H1 (cell line): Measurements from ENCODE around the gene RNF2. TPM values are rescaled to one million over a fixed set of nuclear protein-coding genes. Genes with fewer than 3 reads are reported as not detected.

Source experiments
- CTCF ChIA-PET: fragments of 300-600 bp; sonication (Branson Sonifier 250); formaldehyde crosslinking; loops from one replicate; lab custom pipeline; 2021; ENCODE audit not compliant: partially characterized antibody; lab: Charles Lee
- POLR2A ChIA-PET: fragments of 300-600 bp; sonication (Branson Sonifier 250); formaldehyde crosslinking; loops from one replicate; lab custom pipeline; 2021; ENCODE audit warnings: inconsistent platforms; ENCODE audit not compliant: partially characterized antibody; lab: Charles Lee
- DNase-seq, 2 experiments: peaks; one replicate each; pipeline versions ENCODE4 v3.0.0 to v3.0.0-alpha.2; 2010 to 2022; ENCODE audit warnings: low spot score in 2 of 2, low read depth in 1 of 2, mixed read lengths in 1 of 2
- FAIRE-seq: peaks from 2 replicates; lab custom pipeline; 2011; peaks lifted over from hg19 to GRCh38; lab: Jason Lieb, UNC
- H2AFZ ChIP-seq: 2 replicates; pipeline ENCODE4 v1.8.1; 2012; ENCODE audit warnings: low read length, inconsistent platforms
- H2AK5ac ChIP-seq: 2 replicates; pipeline ENCODE4 v1.6.1; 2013; ENCODE audit warnings: low read depth, low read length
- H2BK120ac ChIP-seq: replicated peaks from 2 replicates; pipeline ENCODE3; 2013; ENCODE audit warnings: low read depth, low read length, inconsistent platforms
- H2BK12ac ChIP-seq: 2 replicates; pipeline ENCODE4 v1.6.1; 2013; ENCODE audit warnings: low read depth, low read length
- H2BK15ac ChIP-seq: 2 replicates; pipeline ENCODE4 v1.6.1; 2013; ENCODE audit warnings: low read length
- H2BK20ac ChIP-seq: 2 replicates; pipeline ENCODE4 v1.6.1; 2013; ENCODE audit warnings: low read length
- H2BK5ac ChIP-seq: 2 replicates; pipeline ENCODE4 v1.6.1; 2013; ENCODE audit warnings: low read depth, low read length
- H3K14ac ChIP-seq: 2 replicates; pipeline ENCODE4 v1.6.1; 2013; ENCODE audit warnings: inconsistent platforms; ENCODE audit not compliant: insufficient read length
- H3K18ac ChIP-seq: 2 replicates; pipeline ENCODE4 v1.6.1; 2013; ENCODE audit warnings: low read length; ENCODE audit errors: extremely low read depth
- H3K23ac ChIP-seq: 2 replicates; pipeline ENCODE4 v1.6.1; 2013; ENCODE audit warnings: inconsistent platforms; ENCODE audit not compliant: insufficient read length
- H3K23me2 ChIP-seq: 2 replicates; pipeline ENCODE4 v1.6.1; 2013; ENCODE audit warnings: low read depth, low read length
- H3K27ac ChIP-seq: 2 replicates; pipeline ENCODE4 v1.6.1; 2011; ENCODE audit warnings: low read depth, low read length, inconsistent platforms
- H3K27me3 ChIP-seq, 4 experiments: replicated peaks in 1 of 4; 1 replicate in 1 of 4; 2 replicates in 3 of 4; pipeline versions ENCODE4 v1.6.1 to v1.8.1; 2011 to 2013; ENCODE audit warnings: low read length in 3 of 4, mild to moderate bottlenecking in 3 of 4, inconsistent platforms in 2 of 4, mixed read lengths in 2 of 4, moderate library complexity in 1 of 4; ENCODE audit not compliant: control insufficient read depth in 3 of 4, insufficient read depth in 3 of 4; ENCODE audit errors: extremely low read depth in 1 of 4
- H3K36me3 ChIP-seq, 4 experiments: 2 replicates each; pipeline versions ENCODE4 v1.6.1 to v1.8.1; 2011 to 2013; ENCODE audit warnings: mild to moderate bottlenecking in 4 of 4, low read length in 3 of 4, moderate library complexity in 2 of 4, control low read depth in 1 of 4, inconsistent platforms in 1 of 4; ENCODE audit not compliant: insufficient read depth in 4 of 4, control insufficient read depth in 2 of 4
- H3K4ac ChIP-seq: replicated peaks from 2 replicates; pipeline ENCODE3; 2013; ENCODE audit warnings: low read length, low read depth, mixed read lengths, inconsistent platforms; ENCODE audit not compliant: insufficient read length
- H3K4me1 ChIP-seq, 4 experiments: replicated peaks in 1 of 4; 1 replicate in 1 of 4; 2 replicates in 3 of 4; pipeline versions ENCODE4 v1.6.1 to v1.8.1; 2011 to 2013; ENCODE audit warnings: low read length in 3 of 4, inconsistent platforms in 2 of 4, mixed read lengths in 1 of 4; ENCODE audit not compliant: insufficient read depth in 4 of 4, control insufficient read depth in 3 of 4
- H3K4me2 ChIP-seq, 2 experiments: 2 replicates each; pipeline versions ENCODE4 v1.6.1 to v1.8.1; 2011 to 2013; ENCODE audit warnings: low read depth in 2 of 2, low read length in 2 of 2, control low read depth in 1 of 2, inconsistent platforms in 1 of 2, mild to moderate bottlenecking in 1 of 2; ENCODE audit not compliant: insufficient read depth in 1 of 2
- H3K4me3 ChIP-seq, 4 experiments: fragments of 200-600, 300-600 bp in 1 of 4; sonication (generic), shearing (Covaris generic), sonication (Bioruptor Twin) in 1 of 4; 2 replicates each; pipeline versions ENCODE4 v1.5.1 to v1.8.1; 2011 to 2016; ENCODE audit warnings: low read length in 4 of 4, low read depth in 3 of 4, control low read depth in 2 of 4, inconsistent platforms in 2 of 4, mild to moderate bottlenecking in 2 of 4, mixed read lengths in 1 of 4, moderate library complexity in 1 of 4; ENCODE audit not compliant: insufficient read depth in 2 of 4; ENCODE audit errors: extremely low read depth in 1 of 4
- H3K56ac ChIP-seq: replicated peaks from 2 replicates; pipeline ENCODE3; 2013; ENCODE audit warnings: low read depth, mild to moderate bottlenecking, mixed read lengths, low read length, inconsistent platforms; ENCODE audit not compliant: insufficient read length
- H3K79me1 ChIP-seq: 2 replicates; pipeline ENCODE4 v1.6.1; 2013; ENCODE audit warnings: low read depth, low read length, control low read depth
- H3K79me2 ChIP-seq, 2 experiments: 2 replicates each; pipeline versions ENCODE4 v1.6.1 to v1.8.1; 2012 to 2013; ENCODE audit warnings: low read length in 2 of 2, mild to moderate bottlenecking in 2 of 2, inconsistent platforms in 1 of 2; ENCODE audit not compliant: insufficient read depth in 2 of 2, control insufficient read depth in 1 of 2
- H3K9ac ChIP-seq, 4 experiments: replicated peaks in 1 of 4; 1 replicate in 1 of 4; 2 replicates in 3 of 4; pipeline versions ENCODE4 v1.6.1 to v1.8.1; 2011 to 2013; ENCODE audit warnings: low read depth in 3 of 4, low read length in 3 of 4, control low read depth in 2 of 4, mild to moderate bottlenecking in 2 of 4, moderate library complexity in 2 of 4, inconsistent platforms in 1 of 4; ENCODE audit errors: extremely low read depth in 1 of 4
- H3K9me3 ChIP-seq, 2 experiments: 2 replicates each; pipeline versions ENCODE4 v1.6.1 to v1.8.1; 2012 to 2013; ENCODE audit warnings: mild to moderate bottlenecking in 2 of 2, moderate library complexity in 2 of 2, control low read depth in 1 of 2, inconsistent platforms in 1 of 2, low read depth in 1 of 2, low read length in 1 of 2, mixed read lengths in 1 of 2; ENCODE audit not compliant: insufficient read depth in 2 of 2
- H4K20me1 ChIP-seq, 2 experiments: replicated peaks in 1 of 2; 2 replicates each; pipeline versions ENCODE3 to v1.8.1; 2011 to 2013; ENCODE audit warnings: inconsistent platforms in 2 of 2, low read length in 2 of 2, mild to moderate bottlenecking in 1 of 2; ENCODE audit not compliant: insufficient read depth in 2 of 2, control insufficient read depth in 1 of 2
- H4K5ac ChIP-seq: 2 replicates; pipeline ENCODE4 v1.6.1; 2013; ENCODE audit warnings: low read length, low read depth, mixed read lengths, inconsistent platforms; ENCODE audit not compliant: insufficient read length
- H4K8ac ChIP-seq: 2 replicates; pipeline ENCODE4 v1.8.0; 2013; ENCODE audit warnings: mild to moderate bottlenecking, moderate library complexity, low read length, inconsistent platforms; ENCODE audit not compliant: insufficient read depth; ENCODE audit errors: extremely low read depth
- H4K91ac ChIP-seq: replicated peaks from 2 replicates; pipeline ENCODE3; 2013; ENCODE audit warnings: low read length, mixed read lengths, inconsistent platforms; ENCODE audit not compliant: insufficient read length
- ATF3 ChIP-seq: IDR thresholded peaks from 2 replicates; pipeline ENCODE4 v1.6.1; 2011; ENCODE audit warnings: low read depth, mild to moderate bottlenecking, low read length; ENCODE audit not compliant: insufficient read depth
- BACH1 ChIP-seq: IDR thresholded peaks from 2 replicates; pipeline ENCODE4 v1.6.1; 2012; ENCODE audit warnings: low read length, improper control_type of control experiment
- BCL11A ChIP-seq, 2 experiments: IDR thresholded peaks; one replicate each; pipeline ENCODE4 v1.6.1; 2011; ENCODE audit warnings: low read depth in 2 of 2, low read length in 2 of 2, mild to moderate bottlenecking in 2 of 2
- EGR1 ChIP-seq: IDR thresholded peaks from 2 replicates; pipeline ENCODE4 v1.6.1; 2011; ENCODE audit warnings: low read depth, low read length, borderline replicate concordance
- HDAC2 ChIP-seq, 2 experiments: fragments of 300-600 bp in 1 of 2; sonication (generic) in 1 of 2; IDR thresholded peaks; 2 replicates each; pipeline ENCODE4 v1.6.1; 2011 to 2012; ENCODE audit warnings: low read depth in 2 of 2, low read length in 2 of 2, mild to moderate bottlenecking in 2 of 2, moderate library complexity in 2 of 2, borderline replicate concordance in 1 of 2, inconsistent platforms in 1 of 2
- MAFK ChIP-seq: IDR thresholded peaks from 2 replicates; pipeline ENCODE4 v1.6.1; 2012; ENCODE audit warnings: low read depth, mild to moderate bottlenecking, improper control_type of control experiment, low read length
- POU5F1 ChIP-seq: IDR thresholded peaks from 2 replicates; pipeline ENCODE4 v1.6.1; 2011; ENCODE audit warnings: low read depth, mild to moderate bottlenecking, low read length, moderate library complexity
- RFX5 ChIP-seq: IDR thresholded peaks from 2 replicates; pipeline ENCODE4 v1.6.1; 2011; ENCODE audit warnings: low read depth, low read length, improper control_type of control experiment, borderline replicate concordance
- RNF2 ChIP-seq: fragments of 200-900, 300-1000 bp; sonication (generic); IDR thresholded peaks from 2 replicates; pipeline ENCODE4 v1.7.1; 2016; ENCODE audit warnings: borderline replicate concordance, low read depth, mild to moderate bottlenecking, antibody characterized with exemption, low read length; ENCODE audit not compliant: poor library complexity, severe bottlenecking; ENCODE audit errors: missing control alignments
- SUZ12 ChIP-seq: fragments of 200-600 bp; sonication (generic); IDR thresholded peaks from 2 replicates; pipeline ENCODE4 v1.6.1; 2012; ENCODE audit warnings: mild to moderate bottlenecking, inconsistent platforms, low read length, moderate library complexity, mixed read lengths
- YY1 ChIP-seq: IDR thresholded peaks from 2 replicates; pipeline ENCODE4 v1.6.1; 2011; ENCODE audit warnings: low read depth, mild to moderate bottlenecking, low read length
- polyA plus RNA-seq, 7 experiments: library from polyadenylated mRNA; depleted of rRNA in 3 of 7; stranded (reverse) in 5 of 7; unstranded in 2 of 7; fragments of >200 nt in 5 of 7; fragments of 200-250 nt in 2 of 7; gene quantifications; 1 replicate in 5 of 7; 2 replicates in 1 of 7; 4 replicates in 1 of 7; pipeline versions ENCODE4 v1.2.1 to v1.2.3, GENCODE V29; 2011 to 2013; ENCODE audit warnings: missing spikeins in 2 of 7, mixed read lengths in 2 of 7
- total RNA-seq: library from RNA; stranded (reverse); fragmentation: NEBNext Ultra II Directional; extraction: Animal tissue kit (Norgen Biotek cat#: 25700); gene quantifications from 2 replicates; pipeline ENCODE4 v1.2.1, GENCODE V29; 2021
- TF ChIP-seq, protein P1 (sequence below): IDR thresholded peaks from 2 replicates; pipeline ENCODE4 v1.6.1; 2012; ENCODE audit warnings: inconsistent platforms
- TF ChIP-seq, protein P2 (sequence below): IDR thresholded peaks from 2 replicates; pipeline ENCODE4 v1.6.1; 2012; ENCODE audit warnings: inconsistent platforms

The RNF2 gene
- total and polyA plus RNA-seq, 2 of the 8 experiments (the other 6 are each of a cell fraction or from before 2014, with no cell fraction given): 28.9 to 58.9 TPM

GRCh38 chr1:185068341-185068740, 23.0 kb downstream of the RNF2 start:
- peaks cover 0 to 6% (median 4%) of the 10 kb centered on the region in 4 experiments; a peak in 4 of 7 replicates for H3K4me1 ChIP-seq
- DNase-seq (no peak), FAIRE-seq (no peak)
- no peak overlapping the region for H3K18ac ChIP-seq
- TF ChIP-seq YY1 (no peak), BCL11A (IDR thresholded peaks at IDR 0.05; ENCODE audit: low read depth in 2 of 2, low read length in 2 of 2) (no peak), EGR1 (no peak), MAFK (no peak), RFX5 (no peak), BACH1 (no peak), ATF3 (no peak), SUZ12 (no peak), POU5F1 (no peak), RNF2 (no peak), HDAC2 (IDR thresholded peaks at IDR 0.05; ENCODE audit: borderline replicate concordance in 1 of 2, low read depth in 2 of 2, low read length in 2 of 2) (no peak)
- TF ChIP-seq, protein P1, sequence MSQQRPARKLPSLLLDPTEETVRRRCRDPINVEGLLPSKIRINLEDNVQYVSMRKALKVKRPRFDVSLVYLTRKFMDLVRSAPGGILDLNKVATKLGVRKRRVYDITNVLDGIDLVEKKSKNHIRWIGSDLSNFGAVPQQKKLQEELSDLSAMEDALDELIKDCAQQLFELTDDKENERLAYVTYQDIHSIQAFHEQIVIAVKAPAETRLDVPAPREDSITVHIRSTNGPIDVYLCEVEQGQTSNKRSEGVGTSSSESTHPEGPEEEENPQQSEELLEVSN: no peak
- TF ChIP-seq, protein P2, sequence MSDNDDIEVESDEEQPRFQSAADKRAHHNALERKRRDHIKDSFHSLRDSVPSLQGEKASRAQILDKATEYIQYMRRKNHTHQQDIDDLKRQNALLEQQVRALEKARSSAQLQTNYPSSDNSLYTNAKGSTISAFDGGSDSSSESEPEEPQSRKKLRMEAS: no peak
- H3K14ac ChIP-seq: no peak overlapping the region
- H3K4me2 ChIP-seq: no peak overlapping the region
- H3K23ac ChIP-seq: no peak overlapping the region
- H4K5ac ChIP-seq: no peak overlapping the region
- no peak overlapping the region for H3K4ac ChIP-seq
- no peak overlapping the region for H2BK5ac ChIP-seq
- H2BK20ac ChIP-seq: no peak overlapping the region
- no peaks in the 10 kb centered on the region for H3K23me2 ChIP-seq
- H2AK5ac ChIP-seq: no peak overlapping the region
- H2AFZ ChIP-seq: no peak overlapping the region
- peaks cover 14 to 96% of the 10 kb centered on the region in 2 experiments for H3K79me2 ChIP-seq
- POLR2A ChIA-PET: interaction anchor here (2.9 kb wide), 1 partner anchor 22 kb away, joined by 12 read pairs; no protein-coding TSS in a partner anchor
- no peak overlapping the region for H3K56ac ChIP-seq
- no peak overlapping the region for H4K8ac ChIP-seq
- H4K20me1 ChIP-seq: peaks cover 2% of the 10 kb centered on the region in 2 experiments
- H3K27ac ChIP-seq: no peak overlapping the region
- no peaks in the 10 kb centered on the region for H3K79me1 ChIP-seq
- H3K27me3 ChIP-seq: no peaks in the 10 kb centered on the region
- H3K9ac ChIP-seq: no peak overlapping the region
- CTCF ChIA-PET: interaction anchor here (0.6 to 1.4 kb wide), 2 partner anchors 12 to 82 kb away, joined by 3 to 4 read pairs; no protein-coding TSS in a partner anchor
- no peak overlapping the region for H2BK120ac ChIP-seq
- no peak overlapping the region for H4K91ac ChIP-seq
- H2BK15ac ChIP-seq: no peak overlapping the region
- peaks cover 0 to 4% (median 1%) of the 10 kb centered on the region in 4 experiments; a peak in 2 of 8 replicates for H3K36me3 ChIP-seq
- no peak overlapping the region for H3K4me3 ChIP-seq
- no peak overlapping the region for H2BK12ac ChIP-seq
- H3K9me3 ChIP-seq: no peaks in the 10 kb centered on the region
